GM19468 (cell line): ENCODE results near the gene ATP2C2.

ENCODE experiments used
- ATAC-seq: cut with Tn5 transposase; IDR thresholded peaks from one replicate; pipeline ENCODE4 v1.9.1; 2021; ENCODE audit warnings: mild to moderate bottlenecking, moderate library complexity, moderate number of reproducible peaks; ENCODE audit not compliant: unreplicated experiment; ENCODE audit errors: extremely low read depth

The ATP2C2 gene

DNA sequence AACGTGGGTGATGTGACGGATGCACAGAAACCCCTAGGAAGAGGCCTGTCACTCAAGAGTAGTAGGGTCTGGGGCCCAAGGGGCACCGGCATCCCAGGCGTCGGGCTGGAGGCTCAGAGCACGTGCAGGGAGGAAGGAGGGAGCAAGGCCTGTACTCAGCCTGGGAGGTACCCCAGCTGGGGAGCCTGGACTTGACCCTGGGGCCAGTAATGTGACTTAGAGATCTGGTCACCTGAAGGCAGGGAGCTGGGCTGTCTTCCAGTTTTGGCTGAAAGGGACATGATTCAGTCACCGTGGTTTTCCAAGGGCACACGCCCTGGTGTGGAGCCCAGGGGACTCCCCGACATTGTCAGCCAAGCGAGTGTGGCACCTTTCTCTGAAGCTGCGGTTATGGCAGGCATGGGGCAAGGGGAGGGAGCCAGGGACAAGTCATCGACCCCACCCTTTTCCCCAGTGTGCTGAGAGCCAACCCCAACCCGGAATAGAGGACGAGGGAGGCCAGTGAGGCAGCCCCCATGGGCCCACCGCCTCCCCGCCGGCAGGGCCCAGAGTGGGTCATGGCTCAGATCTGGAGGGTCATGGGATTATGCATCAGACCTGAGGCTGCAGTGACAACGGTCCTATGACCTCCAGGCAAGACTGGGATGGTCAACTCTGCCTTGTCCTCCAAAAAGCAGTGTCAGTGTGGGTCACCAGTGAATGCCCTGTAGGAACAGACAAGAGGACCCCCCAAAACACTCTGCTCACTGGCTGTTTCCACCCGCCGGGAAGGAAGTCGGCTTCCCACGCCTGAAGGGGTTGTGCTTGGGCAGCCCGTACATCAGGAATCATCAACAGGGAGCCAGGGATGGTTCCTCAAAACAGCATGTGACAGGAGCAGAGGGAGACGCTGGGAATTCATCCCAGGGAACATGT, 94.2 kb downstream of the ATP2C2 start:
- ATAC-seq = no peak

DNA sequence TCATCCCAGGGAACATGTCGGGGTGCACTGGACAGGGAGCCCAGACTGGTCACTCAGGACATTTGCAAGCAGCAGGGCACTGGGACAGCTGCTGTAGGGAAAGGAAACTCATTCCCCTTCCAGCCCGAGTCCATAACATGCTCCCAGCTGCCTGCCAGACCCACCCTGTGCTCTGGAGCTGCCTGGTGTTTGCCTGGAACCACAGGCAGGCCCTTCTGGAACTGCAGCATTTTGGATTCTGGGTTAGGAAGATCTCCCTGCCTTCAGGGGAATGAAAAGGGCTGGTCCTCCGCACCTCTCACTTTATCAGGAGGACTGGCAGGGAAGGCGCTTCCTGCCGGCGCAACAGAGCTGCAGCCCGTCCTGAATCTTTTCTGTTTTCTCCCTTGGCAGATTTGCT, 94.9 kb downstream of the ATP2C2 start:
- no peak for ATAC-seq

DNA sequence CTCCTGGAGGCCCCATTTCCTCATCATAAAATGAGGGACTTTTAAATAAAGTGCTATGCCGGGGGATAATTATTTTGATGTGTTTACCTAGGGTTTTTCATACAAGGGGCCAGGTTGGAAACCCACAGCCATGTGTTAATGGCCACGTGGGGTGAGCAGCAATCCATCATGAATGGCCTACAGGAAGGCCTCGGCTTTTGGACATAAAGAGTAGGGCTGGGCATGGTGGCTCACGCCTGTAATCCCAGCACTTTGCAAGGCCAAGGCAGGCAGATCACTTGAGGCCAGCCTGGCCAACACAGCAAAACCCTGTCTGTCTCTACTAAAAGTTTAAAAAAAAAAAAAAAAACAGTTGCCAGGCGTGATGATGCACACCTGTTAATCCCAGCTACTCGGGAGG, 95.8 kb downstream of the ATP2C2 start:
- no peak for ATAC-seq

DNA sequence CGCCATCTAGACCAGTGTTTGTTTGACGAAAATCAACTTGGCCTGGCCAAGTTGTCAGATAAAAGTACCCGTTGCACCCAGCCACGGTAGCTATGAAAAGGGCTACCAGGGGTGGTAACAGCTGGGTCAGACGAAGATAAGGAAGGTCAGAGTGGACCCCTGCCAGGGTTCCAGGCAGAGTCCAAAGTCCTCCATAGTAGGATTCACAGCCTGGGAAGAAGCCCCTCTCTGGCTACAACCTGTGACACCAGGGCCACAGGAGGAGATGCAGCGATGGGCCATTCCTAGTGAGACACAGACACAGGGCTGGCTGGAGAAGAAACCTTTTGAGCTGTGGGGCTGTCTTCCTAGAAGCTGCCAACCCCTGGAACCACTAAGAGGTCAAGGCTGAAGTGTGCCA, 96.8 kb downstream of the ATP2C2 start:
- no peak for ATAC-seq

DNA sequence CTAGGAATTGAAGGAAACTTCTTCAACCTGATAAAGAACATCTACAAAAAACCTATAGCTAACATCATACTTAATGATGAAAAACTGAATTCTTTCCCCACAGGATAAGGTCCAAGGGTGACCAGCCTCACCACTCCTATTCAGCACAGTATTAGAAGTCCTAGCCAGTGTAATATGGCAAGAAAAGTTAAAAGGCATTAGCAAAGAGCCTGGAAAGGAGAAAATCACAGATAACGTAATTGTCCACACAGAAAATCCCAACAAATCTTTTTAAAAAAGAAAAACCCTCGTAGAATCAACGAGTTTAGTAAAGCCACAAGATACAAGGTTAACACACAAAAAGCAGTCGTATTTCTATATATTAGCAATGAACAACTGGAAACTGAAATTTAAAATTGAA, 98.4 kb downstream of the ATP2C2 start:
- ATAC-seq = no peak

DNA sequence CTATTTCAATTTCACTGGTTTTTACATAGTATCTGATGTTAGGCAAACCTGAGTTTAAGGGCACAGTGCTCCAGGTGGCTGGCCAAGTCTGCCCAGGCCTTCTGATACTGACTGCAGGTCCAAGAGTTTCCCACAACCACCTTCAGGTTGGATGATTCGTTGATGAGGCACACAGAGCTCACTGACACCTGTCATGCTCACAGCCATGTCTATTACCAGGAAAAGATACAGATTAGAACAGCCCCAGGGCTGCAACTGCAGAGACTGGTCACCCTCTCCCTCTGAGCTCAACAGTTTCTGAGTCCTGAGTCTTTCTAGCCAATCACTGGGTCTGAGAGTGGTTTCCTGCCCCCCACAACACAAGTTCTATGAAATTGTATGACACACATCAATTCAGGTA, 98.9 kb downstream of the ATP2C2 start:
- ATAC-seq = no peak

DNA sequence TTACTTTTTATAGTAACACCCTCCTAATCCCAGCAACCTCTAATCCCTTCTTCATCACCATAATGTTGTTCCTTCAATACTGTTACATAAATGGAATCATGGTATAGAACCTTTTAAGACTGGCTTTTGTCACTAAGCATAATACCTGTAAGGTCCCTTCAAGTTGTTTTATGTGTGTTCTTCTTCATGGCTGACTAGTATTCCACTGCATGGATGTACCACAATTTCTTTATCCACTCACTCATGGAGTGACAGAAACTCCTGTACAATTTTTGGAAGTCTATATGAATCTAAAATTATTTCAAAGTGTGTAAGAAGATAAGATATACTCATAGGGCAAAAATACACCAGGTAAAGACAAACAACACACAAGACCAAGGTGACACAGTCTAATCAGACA, 99.4 kb downstream of the ATP2C2 start:
- no peak for ATAC-seq

DNA sequence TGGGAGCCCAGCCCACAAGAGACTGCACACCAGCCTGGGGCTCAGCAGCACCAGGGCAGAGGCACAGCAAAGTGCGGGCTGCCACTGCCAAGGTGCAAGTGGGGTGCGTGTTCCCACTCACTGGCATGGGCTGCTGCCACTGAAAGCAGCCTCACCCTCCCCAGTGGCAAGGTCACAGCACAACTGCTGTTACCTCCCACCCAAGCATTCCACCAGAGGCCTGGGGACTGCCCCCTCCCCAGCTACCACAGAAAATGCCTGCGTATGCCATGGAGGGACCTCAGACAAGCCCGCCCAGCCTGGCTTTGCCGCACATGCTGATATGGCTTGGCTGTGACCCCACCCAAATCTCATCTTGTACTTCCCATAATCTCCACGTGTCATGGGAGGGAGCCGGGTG, 103.0 kb downstream of the ATP2C2 start:
- no peak for ATAC-seq

DNA sequence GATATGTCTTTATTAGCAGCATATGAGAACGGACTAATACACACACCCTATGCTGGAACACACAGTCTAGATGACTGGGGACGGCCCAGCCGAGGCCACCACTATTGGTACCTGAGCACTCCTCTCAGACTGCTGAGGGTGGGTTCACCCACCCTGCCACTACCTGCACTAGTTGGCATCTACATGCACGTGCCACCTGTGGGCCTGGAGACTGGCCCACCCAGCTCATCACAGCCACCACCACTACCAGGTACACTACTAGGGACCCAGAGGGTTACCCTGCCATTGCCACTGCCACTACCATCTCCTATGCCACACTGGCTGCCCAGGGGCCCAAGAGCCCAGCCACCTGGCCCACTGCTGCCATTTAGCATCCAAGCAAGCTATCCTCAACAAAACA, 103.6 kb downstream of the ATP2C2 start:
- ATAC-seq = no peak

DNA sequence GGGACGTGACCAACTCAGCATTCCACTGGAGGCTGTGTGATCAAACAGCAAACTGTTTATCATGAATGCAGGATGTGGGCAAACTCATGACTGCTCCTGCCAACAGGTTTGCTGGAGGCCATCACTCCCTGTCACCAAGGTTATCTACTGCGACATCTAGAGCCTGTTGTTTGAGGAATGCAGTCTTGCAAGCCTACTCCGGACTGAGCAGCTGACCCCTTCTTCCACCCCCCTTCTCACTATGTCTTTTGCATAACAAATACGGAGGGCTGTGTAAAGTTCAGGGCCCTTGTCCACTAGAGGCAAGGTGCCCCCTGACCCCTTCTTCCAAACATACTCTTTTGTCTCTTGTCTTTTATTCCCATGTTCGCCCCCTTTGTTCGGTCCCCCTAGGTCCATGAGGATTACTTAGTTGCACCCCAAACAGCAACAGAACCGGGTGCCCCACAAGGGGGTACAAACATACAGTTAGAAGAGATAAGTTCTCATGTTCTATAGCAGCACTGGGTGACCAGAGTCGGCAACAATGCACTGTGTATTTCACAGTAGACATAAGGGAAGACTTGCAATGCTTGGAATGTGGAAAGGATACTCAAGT, 107.4 kb downstream of the ATP2C2 start:
- ATAC-seq = no peak

DNA sequence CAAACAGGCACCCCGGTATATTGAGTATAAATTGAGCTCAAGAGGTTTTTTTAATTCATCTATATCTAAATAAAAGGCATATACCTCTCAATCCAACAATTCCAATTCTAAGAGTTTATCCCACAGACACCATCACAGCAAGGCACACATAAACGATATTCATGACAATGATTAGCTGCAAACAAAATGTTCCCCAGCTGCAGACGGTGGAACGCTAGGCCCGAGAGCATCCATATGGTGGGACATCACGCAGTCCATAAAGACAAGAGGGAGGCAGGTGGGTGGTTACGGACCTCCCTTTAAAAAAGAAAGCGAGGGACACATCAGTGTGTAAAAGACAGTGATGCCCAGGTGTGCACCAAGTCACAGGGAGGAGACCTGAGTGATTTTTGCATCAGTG, 108.1 kb downstream of the ATP2C2 start:
- ATAC-seq = no peak

DNA sequence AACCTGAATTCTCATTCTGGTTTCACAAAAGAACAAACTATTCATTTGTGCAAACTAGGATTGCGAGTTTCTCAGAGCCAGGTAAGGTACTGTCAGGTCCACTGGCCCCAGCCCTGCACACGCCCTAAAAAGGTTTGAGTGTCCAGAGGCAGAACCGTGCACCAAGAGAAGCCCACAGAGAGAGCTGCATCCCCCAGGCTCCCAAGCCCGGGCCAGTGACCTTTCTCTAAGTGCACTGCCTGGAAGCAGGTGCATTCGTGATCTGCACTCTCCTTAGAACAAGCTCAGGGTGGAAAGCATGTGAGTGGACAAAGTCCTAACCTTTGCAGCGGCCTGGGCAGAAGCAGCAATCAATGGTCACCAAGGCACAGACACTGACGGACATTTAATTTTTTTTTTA, 109.3 kb downstream of the ATP2C2 start:
- ATAC-seq = no peak

DNA sequence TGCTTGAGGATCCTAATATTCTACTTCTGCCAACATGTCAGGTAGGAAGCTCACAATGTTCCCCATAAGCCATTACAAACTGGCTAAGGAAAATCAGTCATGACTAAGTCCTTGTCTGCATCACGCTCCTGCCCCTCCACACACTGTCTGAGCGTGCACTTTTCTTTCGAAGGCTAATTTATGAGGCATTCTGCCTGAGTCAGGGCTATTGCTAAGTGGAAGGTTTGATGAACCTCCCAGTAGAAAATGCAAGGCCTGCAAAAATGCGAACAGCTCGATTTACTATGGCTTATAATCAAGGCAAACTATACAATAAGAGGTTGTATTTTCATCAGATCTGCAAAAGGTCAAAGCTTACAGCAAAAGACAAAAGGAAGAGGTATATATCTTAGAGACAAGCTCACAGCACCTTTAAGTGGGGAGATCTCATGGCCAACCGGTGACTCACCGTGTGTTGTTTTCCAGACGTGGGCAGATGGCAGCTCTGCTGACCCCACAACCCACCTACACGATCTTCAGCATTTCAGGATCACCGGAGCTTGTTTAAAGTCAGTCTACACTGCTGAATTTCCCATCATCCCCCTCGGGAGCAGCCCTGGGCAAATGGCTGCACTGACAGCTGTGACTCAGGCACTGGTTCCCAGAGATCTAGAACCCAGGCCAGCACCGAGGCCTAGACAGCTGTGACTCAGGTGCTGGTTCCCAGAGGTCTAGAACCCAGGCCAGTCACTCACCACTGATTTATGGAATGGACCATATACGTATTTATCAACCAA, 110.0 kb downstream of the ATP2C2 start:
- ATAC-seq = no peak

DNA sequence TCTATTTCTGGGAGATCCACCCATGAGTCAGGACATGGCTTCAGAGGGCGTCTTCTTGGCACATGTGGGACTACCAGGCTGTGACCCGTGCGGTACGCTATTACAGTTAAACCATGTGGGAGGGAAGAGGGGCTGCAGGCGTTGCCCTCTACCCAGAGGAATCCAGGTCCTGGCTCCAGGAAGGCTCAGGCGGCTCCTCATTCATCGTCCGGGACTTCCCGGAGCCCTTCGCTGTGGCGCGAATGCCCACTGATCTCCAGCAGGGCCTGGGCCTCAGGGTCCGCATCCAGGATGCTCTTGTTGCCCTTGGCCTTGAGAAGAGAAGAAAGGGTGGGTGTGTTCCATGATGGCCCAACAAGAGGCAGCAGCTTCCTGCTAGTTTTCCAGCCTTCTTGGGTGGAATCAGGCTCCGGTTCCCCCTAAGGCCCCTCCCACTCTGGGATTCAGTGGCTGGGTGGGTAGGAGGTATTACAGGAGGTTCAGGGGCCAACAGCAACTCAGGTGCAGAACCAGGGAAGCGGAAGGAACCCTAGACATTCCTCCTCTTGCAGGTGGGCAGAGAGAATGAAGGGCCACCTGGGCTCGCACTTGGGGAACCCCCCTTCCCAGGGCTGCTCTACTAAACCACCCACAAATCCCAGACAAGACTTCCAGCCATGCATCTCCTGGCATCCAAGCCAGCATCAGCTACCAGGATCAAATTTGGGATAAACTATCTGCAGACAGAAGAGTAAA, 111.5 kb downstream of the ATP2C2 start:
- ATAC-seq = no peak

DNA sequence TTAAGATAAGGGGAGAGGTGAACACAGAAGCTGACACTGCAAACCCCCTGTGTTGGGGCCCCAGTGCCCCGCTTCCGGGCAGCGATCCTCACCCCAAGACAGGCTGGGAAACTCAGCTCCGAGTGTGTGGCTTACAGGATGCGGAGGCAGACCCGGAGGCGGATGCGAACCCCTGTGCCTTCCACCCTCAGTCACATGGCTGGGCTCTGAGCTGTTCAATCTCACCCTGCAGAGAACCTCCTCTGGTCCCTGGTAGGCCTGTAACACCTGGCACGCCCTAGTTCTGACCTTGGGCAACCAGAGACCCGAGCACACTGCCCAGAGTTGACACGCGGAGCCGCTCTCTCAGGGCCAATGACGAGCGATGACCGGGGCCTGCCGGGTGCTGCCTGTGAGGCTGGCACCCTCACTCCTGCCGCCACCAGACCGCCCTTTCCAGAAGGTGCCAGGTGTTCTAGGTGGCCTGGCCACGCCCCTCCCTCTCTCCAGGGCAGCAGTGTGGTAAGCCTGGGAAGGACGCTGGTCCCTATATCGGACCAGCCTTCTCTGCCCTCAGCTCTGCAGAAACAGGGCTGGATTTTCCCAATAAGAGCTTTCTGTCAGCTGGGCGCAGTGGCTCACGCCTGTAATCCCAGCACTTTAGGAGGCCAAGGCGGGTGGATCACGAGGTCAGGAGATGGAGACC, 112.9 kb downstream of the ATP2C2 start:
- ATAC-seq = no peak

DNA sequence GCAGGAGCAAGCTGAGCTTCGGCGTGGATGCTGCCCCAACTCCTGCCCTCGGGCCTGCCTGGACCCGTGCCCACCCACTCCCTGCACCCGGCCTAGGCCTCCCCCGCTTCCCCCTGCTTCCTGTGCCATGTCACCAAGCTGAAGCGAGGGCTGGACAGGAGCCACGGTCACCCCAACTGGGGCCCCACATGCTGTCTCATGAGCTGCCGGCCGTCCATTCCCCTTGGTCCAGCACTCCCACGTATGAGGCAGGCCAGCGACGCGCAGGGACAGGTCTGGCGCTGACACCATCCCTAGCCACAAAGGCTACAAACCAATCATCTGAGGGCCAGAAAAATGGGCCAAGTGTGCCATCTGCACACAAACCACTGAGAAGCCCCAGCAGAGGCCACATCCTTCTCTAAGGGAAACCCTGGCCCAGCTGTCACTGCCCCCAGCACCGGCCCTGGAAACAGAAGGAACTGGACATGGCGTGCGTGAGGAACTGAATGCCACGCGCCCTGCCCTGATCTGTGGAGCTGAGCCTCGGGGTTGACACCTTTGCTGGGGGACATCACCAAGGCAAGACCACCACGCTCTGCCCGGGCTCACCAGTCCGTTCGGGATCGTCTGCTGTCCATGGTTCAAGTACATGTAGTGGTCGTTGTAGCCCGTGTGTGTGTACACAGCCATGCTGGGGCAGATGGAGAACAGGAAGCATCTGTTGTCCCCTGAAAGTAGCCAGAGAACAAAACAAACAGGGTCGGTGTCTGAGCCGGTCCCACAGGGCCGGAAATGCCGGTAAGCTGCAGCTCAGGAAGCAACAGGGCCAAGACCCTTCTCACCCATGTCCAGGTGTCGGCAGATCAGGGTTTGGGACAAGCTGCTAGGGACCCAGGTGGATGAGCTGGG, 113.9 kb downstream of the ATP2C2 start:
- no peak for ATAC-seq

DNA sequence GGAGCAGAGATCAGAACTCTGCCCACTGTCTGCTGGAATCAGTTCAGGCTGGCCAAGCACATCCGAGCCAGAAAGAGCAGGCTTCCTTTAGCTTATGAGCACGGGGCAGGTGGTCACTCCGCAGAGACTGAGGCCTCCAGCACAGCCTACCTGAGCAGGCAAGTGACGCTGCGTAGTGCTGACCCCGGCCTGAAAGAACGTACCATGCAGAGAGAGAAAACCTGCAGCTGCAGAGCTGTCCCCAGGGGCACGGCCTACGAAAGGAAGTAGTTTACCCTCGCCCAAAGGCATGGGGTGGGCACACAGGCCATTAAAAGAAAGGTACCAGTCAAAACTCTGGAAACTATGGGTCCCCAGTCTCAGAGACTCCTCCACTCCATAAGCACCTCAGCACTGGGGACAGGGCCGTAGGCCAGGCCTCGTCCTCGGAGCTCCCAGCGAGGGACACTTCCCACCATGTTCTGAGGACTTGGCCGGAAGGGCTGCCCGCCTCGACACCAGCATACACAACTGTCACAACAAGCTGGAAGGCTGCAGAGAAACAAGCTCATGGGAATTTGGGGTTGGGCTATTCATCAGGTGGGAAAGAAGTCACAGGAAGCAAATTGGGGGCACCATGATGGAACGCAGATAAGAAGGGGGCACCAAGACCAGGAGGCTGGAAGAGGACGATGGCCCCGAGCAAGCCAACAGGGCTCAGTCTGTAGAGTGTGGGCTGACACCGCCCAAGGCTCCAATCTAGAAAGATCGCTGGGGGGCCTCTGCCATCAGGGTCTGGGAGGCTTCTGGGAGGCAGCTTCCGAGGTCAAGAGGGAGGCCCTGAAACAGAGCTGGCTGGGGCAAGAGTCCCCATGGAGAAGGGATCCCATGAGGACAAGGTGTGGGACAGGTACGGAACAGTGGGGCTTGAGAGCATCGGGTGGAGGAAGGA, 114.9 kb downstream of the ATP2C2 start:
- no peak for ATAC-seq
